Ovary (tissue), 3 donors: ENCODE data around the gene CSTB.

Experiments used
- CTCF ChIP-seq, 3 donors: fragments of 450-650 bp in 2 of 3; fragments of 200-600 bp in 1 of 3; IDR thresholded peaks; one replicate each; pipeline versions ENCODE4 v1.5.1 to v1.8.0; 2016 to 2022; ENCODE audit warnings: antibody characterized with exemption in 3 of 3, mild to moderate bottlenecking in 1 of 3
- EP300 ChIP-seq: sonication (generic); formaldehyde crosslinking; IDR thresholded peaks from one replicate; pipeline ENCODE4 v1.6.1; 2017; ENCODE audit warnings: antibody characterized with exemption
- POLR2A ChIP-seq: fragments of 450-650 bp; IDR thresholded peaks from one replicate; pipeline ENCODE4 v1.6.1; 2017; ENCODE audit warnings: antibody characterized with exemption, mild to moderate bottlenecking, moderate library complexity
- donor health status: DM: no; HTN: no; CAD: no.

GRCh38 chr21:43811262-43812105 is 35.4 kb upstream of the CSTB start:
- TF ChIP-seq POLR2A (no peak), CTCF (IDR thresholded peaks at IDR 0.05) (no peak), EP300 (no peak)
